Natural killer cell treated with Interleukin-12 subunit alpha and Interleukin-12 subunit beta and Interleukin-15 and Interleukin-18, amount 100 ng/mL, for 72 hours (primary cell): ENCODE results near the gene KCNJ16. TPM values are rescaled to one million over a fixed set of nuclear protein-coding genes. Genes with fewer than 3 reads are reported as not detected.

Source experiments
- ATAC-seq, 2 donors: fragments of 150-1000 bp; cut with Tn5 transposase in 1 of 2; sonication (Bioruptor Pico), chemical (Tn5 transposase) in 1 of 2; 2 replicates each; pipeline ENCODE4 v1.10.0; 2021
- DNase-seq: peaks from one replicate; pipeline ENCODE4 v3.0.0; 2022; ENCODE audit warnings: low spot score
- H3K27ac Mint-ChIP-seq, 2 donors: 1 replicate in 1 of 2; 2 replicates in 1 of 2; pipeline ENCODE4 v1.8.0; 2022; ENCODE audit warnings: mixed read lengths in 2 of 2, mild to moderate bottlenecking in 1 of 2, moderate library complexity in 1 of 2
- H3K27me3 Mint-ChIP-seq, 2 donors: 1 replicate in 1 of 2; 2 replicates in 1 of 2; pipeline ENCODE4 v1.8.0; 2022; ENCODE audit warnings: mixed read lengths in 2 of 2
- H3K36me3 Mint-ChIP-seq: one replicate; pipeline ENCODE4 v1.8.0; 2022; ENCODE audit warnings: mixed read lengths
- H3K4me1 Mint-ChIP-seq, 2 donors: 1 replicate in 1 of 2; 2 replicates in 1 of 2; pipeline ENCODE4 v1.8.0; 2022; ENCODE audit warnings: low read depth in 2 of 2, mixed read lengths in 2 of 2, mild to moderate bottlenecking in 1 of 2
- H3K4me3 Mint-ChIP-seq: one replicate; pipeline ENCODE4 v1.8.0; 2022; ENCODE audit warnings: mixed read lengths
- H3K9me3 Mint-ChIP-seq: 2 replicates; pipeline ENCODE4 v1.8.0; 2022; ENCODE audit warnings: mixed read lengths
- total RNA-seq, 2 donors: library from RNA; stranded (reverse); gene quantifications; one replicate each; pipeline ENCODE4 v1.2.3, GENCODE V29; 2022

The KCNJ16 gene
- total RNA-seq, 2 donors from 2014 or later, result not detected

DNA sequence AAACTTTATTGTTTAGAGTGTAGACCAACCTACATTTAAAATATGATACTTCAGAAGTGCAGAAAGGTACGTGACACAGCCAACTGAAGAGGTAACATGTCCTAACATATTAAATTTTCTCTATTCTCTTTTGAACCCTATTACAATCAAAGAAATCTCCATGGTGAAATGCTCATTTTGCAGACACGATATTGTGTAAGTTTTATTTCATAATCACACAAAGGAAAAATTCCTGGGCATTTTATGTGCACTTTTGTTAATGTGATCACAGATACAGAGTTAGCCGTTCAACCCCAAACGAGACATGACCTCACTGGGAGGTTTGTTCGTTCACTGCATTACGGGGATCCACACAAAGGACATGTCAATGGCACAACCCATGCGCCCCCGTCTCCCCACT lies 21.8 kb downstream of the KCNJ16 start:
- DNase-seq (no peak), ATAC-seq (no peak)
- no peaks in the 10 kb centered on the region for H3K9me3 Mint-ChIP-seq
- H3K4me3 Mint-ChIP-seq, result no peak overlapping the region
- H3K4me1 Mint-ChIP-seq, result peaks cover 0 to 4% of the 10 kb centered on the region in 2 donors
- H3K27me3 Mint-ChIP-seq, result peaks cover 0 to 5% of the 10 kb centered on the region in 2 donors
- H3K36me3 Mint-ChIP-seq, result no peaks in the 10 kb centered on the region
- H3K27ac Mint-ChIP-seq, result no peak overlapping the region

GRCh38 chr17:70098030-70098429 lies 23.0 kb downstream of the KCNJ16 start:
- ATAC-seq (no peak), DNase-seq (no peak)
- no peaks in the 10 kb centered on the region for H3K36me3 Mint-ChIP-seq
- no peak overlapping the region for H3K4me3 Mint-ChIP-seq
- no peak overlapping the region for H3K27ac Mint-ChIP-seq
- peaks cover 3% of the 10 kb centered on the region for H3K9me3 Mint-ChIP-seq
- peaks cover 2 to 4% of the 10 kb centered on the region in 2 donors for H3K4me1 Mint-ChIP-seq
- H3K27me3 Mint-ChIP-seq, result peaks cover 0 to 5% of the 10 kb centered on the region in 2 donors

GRCh38 chr17:70099294-70099693 lies 24.3 kb downstream of the KCNJ16 start:
- Mint-ChIP-seq H3K9me3 (peaks cover 3% of the 10 kb centered on the region), H3K27me3 (peaks cover 0 to 5% of the 10 kb centered on the region in 2 donors), H3K4me3 (no peak overlapping the region), H3K27ac (no peak overlapping the region), H3K36me3 (no peaks in the 10 kb centered on the region), H3K4me1 (peaks cover 2 to 4% of the 10 kb centered on the region in 2 donors)
- DNase-seq (no peak), ATAC-seq (no peak)

DNA sequence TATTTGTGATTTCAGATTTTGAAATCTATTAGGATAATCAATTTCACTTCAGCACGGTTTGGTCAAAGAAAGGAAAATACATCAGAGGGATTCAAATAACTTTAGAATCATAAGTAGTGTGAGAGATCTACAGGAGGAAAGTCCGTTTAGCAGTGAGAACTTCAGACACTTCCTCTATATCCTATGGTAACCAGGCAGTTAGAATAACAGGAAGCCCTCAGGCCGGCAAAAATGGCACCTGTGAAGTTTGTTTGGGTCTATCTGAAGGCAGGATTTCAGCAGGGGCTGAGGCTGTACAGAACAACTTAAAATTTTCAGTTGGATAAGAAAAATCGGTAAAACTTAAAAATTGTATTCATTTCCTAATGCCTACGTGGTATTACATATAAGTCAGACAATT lies 24.9 kb downstream of the KCNJ16 start:
- DNase-seq (no peak), ATAC-seq (no peak)
- Mint-ChIP-seq H3K36me3 (no peaks in the 10 kb centered on the region), H3K4me1 (peaks cover 2 to 4% of the 10 kb centered on the region in 2 donors), H3K9me3 (peaks cover 3% of the 10 kb centered on the region), H3K27ac (no peak overlapping the region), H3K4me3 (no peak overlapping the region), H3K27me3 (peaks cover 0 to 5% of the 10 kb centered on the region in 2 donors)

GRCh38 chr17:70100983-70101382 lies 26.0 kb downstream of the KCNJ16 start:
- H3K27ac Mint-ChIP-seq, result no peak overlapping the region
- H3K36me3 Mint-ChIP-seq, result no peaks in the 10 kb centered on the region
- no peak overlapping the region for H3K4me3 Mint-ChIP-seq
- DNase-seq (no peak), ATAC-seq (no peak)
- peaks cover 2 to 4% of the 10 kb centered on the region in 2 donors for H3K4me1 Mint-ChIP-seq
- peaks cover 3% of the 10 kb centered on the region for H3K9me3 Mint-ChIP-seq
- peaks cover 0 to 5% of the 10 kb centered on the region in 2 donors for H3K27me3 Mint-ChIP-seq

DNA sequence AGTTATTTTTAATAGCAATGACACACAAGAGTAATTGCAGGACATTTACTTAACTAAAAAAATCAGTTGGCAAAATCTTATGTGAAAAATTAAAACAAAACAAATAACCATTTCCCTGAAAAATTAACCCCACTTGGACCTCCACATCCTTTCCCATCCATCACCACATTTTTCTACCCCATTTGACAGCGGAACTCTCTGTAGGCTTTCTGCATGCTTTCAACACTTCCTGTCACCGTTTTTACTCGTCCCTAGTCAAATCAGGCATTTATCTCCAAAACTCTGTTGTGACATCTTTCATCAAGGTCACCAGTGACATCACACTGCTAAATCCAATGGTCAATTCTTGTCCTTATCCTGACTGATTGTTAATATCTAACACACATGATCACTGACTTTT lies 27.5 kb downstream of the KCNJ16 start:
- Mint-ChIP-seq H3K4me3 (no peak overlapping the region), H3K36me3 (no peaks in the 10 kb centered on the region), H3K27me3 (peaks cover 0 to 5% of the 10 kb centered on the region in 2 donors), H3K4me1 (peaks cover 2 to 4% of the 10 kb centered on the region in 2 donors), H3K27ac (no peak overlapping the region), H3K9me3 (peaks cover 3% of the 10 kb centered on the region)
- DNase-seq (no peak), ATAC-seq (no peak)

DNA sequence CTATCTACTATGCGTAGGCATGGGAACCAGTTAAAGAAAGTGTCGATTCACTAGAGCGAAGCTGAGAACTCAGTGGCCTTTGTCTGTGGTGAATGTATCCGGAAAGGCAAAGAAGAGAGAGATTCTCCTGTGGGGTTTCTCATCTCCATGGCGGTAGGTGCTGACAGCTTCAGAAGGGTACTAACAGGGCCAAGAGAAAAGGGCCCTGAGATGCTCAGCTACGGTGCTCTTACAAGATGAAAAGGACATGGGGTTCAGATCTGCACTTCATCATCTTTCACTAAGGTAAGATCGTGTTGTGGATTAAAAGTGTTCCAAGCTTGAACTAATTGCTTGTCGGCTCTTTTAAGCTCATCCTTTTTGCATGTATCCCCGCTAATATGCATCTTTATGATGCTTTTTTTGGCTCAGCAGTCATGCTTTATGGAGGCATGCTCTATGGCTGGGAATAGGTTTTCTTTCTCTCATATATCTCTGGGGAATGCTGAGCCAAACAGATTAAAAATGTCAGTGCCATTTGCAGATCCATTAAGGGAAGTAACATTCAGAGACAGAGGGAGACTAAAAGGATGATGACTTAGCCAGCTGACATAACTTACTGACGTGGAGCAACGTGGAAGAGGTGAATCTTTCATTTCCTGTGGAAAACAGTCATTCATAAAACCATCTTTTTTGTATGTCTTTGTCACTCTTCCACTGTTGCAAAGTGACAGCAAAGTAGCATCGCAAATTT lies 29.9 kb downstream of the KCNJ16 start:
- Mint-ChIP-seq H3K9me3 (peaks cover 3% of the 10 kb centered on the region), H3K4me1 (peaks cover 0 to 2% of the 10 kb centered on the region in 2 donors), H3K27ac (no peak overlapping the region), H3K27me3 (no peaks in the 10 kb centered on the region), H3K4me3 (no peak overlapping the region), H3K36me3 (no peaks in the 10 kb centered on the region)
- DNase-seq (no peak), ATAC-seq (no peak)

GRCh38 chr17:70105641-70106040 lies 30.6 kb downstream of the KCNJ16 start:
- DNase-seq, result no peak
- peaks cover 3% of the 10 kb centered on the region for H3K9me3 Mint-ChIP-seq
- H3K27me3 Mint-ChIP-seq, result no peaks in the 10 kb centered on the region
- H3K4me1 Mint-ChIP-seq, result peaks cover 0 to 2% of the 10 kb centered on the region in 2 donors
- no peak overlapping the region for H3K27ac Mint-ChIP-seq
- no peaks in the 10 kb centered on the region for H3K36me3 Mint-ChIP-seq
- no peak for ATAC-seq
- H3K4me3 Mint-ChIP-seq, result no peak overlapping the region

DNA sequence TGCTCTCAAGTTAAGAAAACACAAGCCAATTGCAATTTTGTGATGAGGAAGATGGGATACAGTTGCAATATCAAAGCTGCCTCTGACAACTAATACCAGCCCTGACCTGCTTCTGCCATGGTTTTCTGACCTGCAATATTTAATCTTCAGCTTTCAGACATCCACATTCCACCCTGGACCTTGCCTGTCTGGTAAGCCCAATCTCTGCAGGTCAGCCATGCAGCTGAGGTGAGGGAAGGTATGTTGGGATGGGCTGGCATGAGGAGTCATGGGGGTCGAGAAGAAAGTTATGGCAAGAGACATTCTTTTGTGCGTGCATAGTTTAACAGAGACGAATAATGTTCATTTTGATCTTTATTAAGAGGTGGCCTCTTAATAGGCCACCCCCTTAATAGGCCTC lies 31.5 kb downstream of the KCNJ16 start:
- Mint-ChIP-seq H3K27ac (no peak overlapping the region), H3K27me3 (no peaks in the 10 kb centered on the region), H3K4me3 (no peak overlapping the region), H3K36me3 (no peaks in the 10 kb centered on the region), H3K9me3 (peaks cover 3% of the 10 kb centered on the region), H3K4me1 (peaks cover 0 to 2% of the 10 kb centered on the region in 2 donors)
- no peak for ATAC-seq
- no peak for DNase-seq

DNA sequence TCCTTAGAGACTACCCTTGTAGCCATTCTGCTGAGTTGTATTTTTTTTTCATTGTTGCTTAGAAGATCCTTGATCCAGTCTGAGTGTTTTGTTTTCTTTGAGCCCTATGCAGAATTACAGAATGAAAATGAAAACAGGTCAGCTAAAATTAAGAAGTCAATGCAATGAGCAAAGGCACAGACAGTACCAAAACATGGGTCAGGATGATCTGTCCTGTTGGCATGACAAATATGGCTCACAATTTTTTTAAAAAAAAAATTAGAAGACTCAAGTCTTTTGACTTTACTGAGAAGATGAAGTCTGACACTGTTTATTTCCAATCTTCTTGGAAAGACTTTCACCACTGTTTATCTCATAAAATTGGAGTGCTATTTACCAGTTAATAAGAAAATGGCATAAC lies 32.4 kb downstream of the KCNJ16 start:
- DNase-seq (no peak), ATAC-seq (no peak)
- no peak overlapping the region for H3K27ac Mint-ChIP-seq
- H3K9me3 Mint-ChIP-seq, result peaks cover 3% of the 10 kb centered on the region
- H3K4me1 Mint-ChIP-seq, result peaks cover 0 to 2% of the 10 kb centered on the region in 2 donors
- no peak overlapping the region for H3K4me3 Mint-ChIP-seq
- no peaks in the 10 kb centered on the region for H3K27me3 Mint-ChIP-seq
- no peaks in the 10 kb centered on the region for H3K36me3 Mint-ChIP-seq

DNA sequence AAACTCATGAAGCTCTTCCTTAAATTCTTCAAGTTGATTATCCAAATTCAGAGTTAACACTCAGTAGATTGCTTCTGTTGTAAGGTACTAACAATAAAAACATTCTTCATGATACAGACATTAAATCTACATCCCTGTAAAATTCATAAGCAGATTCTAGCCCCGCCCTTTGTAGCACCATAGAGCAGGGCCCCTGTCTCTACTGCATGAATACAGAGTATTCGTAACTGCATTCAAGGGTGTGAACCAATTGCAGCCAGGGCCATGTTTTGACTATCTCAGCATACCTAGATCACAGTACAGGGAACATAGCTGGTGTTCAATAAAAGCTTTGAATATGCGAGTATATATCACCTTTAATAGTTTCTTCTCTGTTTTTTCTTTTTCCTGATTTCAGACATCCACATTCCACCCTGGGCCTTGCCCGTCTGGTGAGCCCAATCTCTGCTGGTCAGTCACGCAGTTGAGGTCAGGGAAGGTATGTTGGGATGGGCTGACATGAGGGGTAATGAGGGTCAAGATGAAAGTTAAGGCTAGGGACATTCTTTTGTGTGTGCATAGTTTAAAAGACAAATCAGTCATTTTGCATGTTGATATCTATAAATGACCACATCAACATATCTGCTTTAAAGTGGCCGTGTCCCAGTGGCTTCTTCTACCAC lies 33.0 kb downstream of the KCNJ16 start:
- DNase-seq (no peak), ATAC-seq (no peak)
- Mint-ChIP-seq H3K4me1 (no peaks in the 10 kb centered on the region), H3K9me3 (no peaks in the 10 kb centered on the region), H3K36me3 (no peaks in the 10 kb centered on the region), H3K27ac (no peak overlapping the region), H3K4me3 (no peak overlapping the region), H3K27me3 (no peaks in the 10 kb centered on the region)

GRCh38 chr17:70109497-70109896 lies 34.5 kb downstream of the KCNJ16 start:
- ATAC-seq, result no peak
- Mint-ChIP-seq H3K27ac (no peak overlapping the region), H3K27me3 (no peaks in the 10 kb centered on the region), H3K4me3 (no peak overlapping the region), H3K36me3 (no peaks in the 10 kb centered on the region), H3K4me1 (no peaks in the 10 kb centered on the region), H3K9me3 (no peaks in the 10 kb centered on the region)
- no peak for DNase-seq

GRCh38 chr17:70110443-70110880 lies 35.4 kb downstream of the KCNJ16 start:
- DNase-seq (no peak), ATAC-seq (no peak)
- Mint-ChIP-seq H3K36me3 (no peaks in the 10 kb centered on the region), H3K9me3 (no peaks in the 10 kb centered on the region), H3K4me3 (no peak overlapping the region), H3K27me3 (no peaks in the 10 kb centered on the region), H3K27ac (no peak overlapping the region), H3K4me1 (no peaks in the 10 kb centered on the region)

- H3K4me3 Mint-ChIP-seq, result no peak overlapping the region
- no peaks in the 10 kb centered on the region for H3K4me1 Mint-ChIP-seq
- no peak for DNase-seq
- H3K9me3 Mint-ChIP-seq, result no peaks in the 10 kb centered on the region
- no peak for ATAC-seq
- no peaks in the 10 kb centered on the region for H3K27me3 Mint-ChIP-seq
- H3K36me3 Mint-ChIP-seq, result no peaks in the 10 kb centered on the region
- H3K27ac Mint-ChIP-seq, result no peak overlapping the region
Measured at GRCh38 chr17:70111201-70111600, 36.2 kb downstream of the KCNJ16 start.
